Neural cell (in vitro differentiated cells): ENCODE measurements around the gene CPNE4.

Source experiments
- CTCF ChIP-seq: fragments of 450-650 bp; IDR thresholded peaks from 2 replicates; pipeline ENCODE4 v1.5.1; 2014; ENCODE audit warnings: antibody characterized with exemption, mild to moderate bottlenecking, moderate library complexity; ENCODE audit not compliant: poor library complexity, severe bottlenecking
- RAD21 ChIP-seq: fragments of 450-650 bp; conservative IDR thresholded peaks from 2 replicates; pipeline ENCODE4 v1.6.1; 2014; ENCODE audit warnings: antibody characterized with exemption, mild to moderate bottlenecking, moderate library complexity
- SMC3 ChIP-seq: fragments of 450-650 bp; conservative IDR thresholded peaks from 2 replicates; pipeline ENCODE4 v1.6.1; 2014; ENCODE audit warnings: antibody characterized with exemption, mild to moderate bottlenecking, moderate library complexity; ENCODE audit not compliant: poor library complexity

- TF ChIP-seq RAD21, result no peak
- TF ChIP-seq CTCF, result no peak
- no peak for TF ChIP-seq SMC3
Measured at GRCh38 chr3:131705099-131705498, 329.7 kb downstream of the CPNE4 start.
